ENCODE data around the gene ABHD1. TPM values are rescaled to one million over a fixed set of nuclear protein-coding genes. Genes with fewer than 3 reads are reported as not detected.
A peak's percentile ranks its signal among the peaks of the same experiment; 100 is the strongest.

ABHD1 gene
- total and polyA plus RNA-seq, 8 donors, result 0.69 to 1.3 (median 1.0) TPM; not detected in 2

- Histone ChIP-seq H3K27ac (peak overlapping the region; percentile 91 to 93), H3K4me1 (peaks cover 16 to 49% of the 10 kb centered on the region in 2 donors), H3K27me3 (no peaks in the 10 kb centered on the region), H3K36me3 (peaks cover 0 to 5% of the 10 kb centered on the region in 2 donors), H3K4me3 (peak overlapping the region; percentile 44 to 68), H3K9me3 (no peaks in the 10 kb centered on the region)
- ATAC-seq (no peak), DNase-seq (no peak)
- intact Hi-C loops (cut with DNase I), result loop anchor here in 1 of 2 donors (10.0 kb wide), 2 partner anchors 50 to 120 kb away; partner anchors contain the start of gene TMEM214
- TF ChIP-seq CTCF (IDR thresholded peaks at IDR 0.05), result no peak
Observed at GRCh38 chr2:27085062-27085672, 38.4 kb upstream of the ABHD1 start.

- Histone ChIP-seq H3K4me1 (peaks cover 16 to 43% of the 10 kb centered on the region in 2 donors), H3K4me3 (peak overlapping the region; percentile 44 to 68), H3K9me3 (no peaks in the 10 kb centered on the region), H3K36me3 (peaks cover 0 to 5% of the 10 kb centered on the region in 2 donors), H3K27me3 (no peaks in the 10 kb centered on the region), H3K27ac (peak overlapping the region; percentile 91 to 93)
- intact Hi-C loops (cut with DNase I), result loop anchor here in 1 of 2 donors (10.0 kb wide), 2 partner anchors 51 to 121 kb away; partner anchors contain the start of gene TMEM214
- TF ChIP-seq CTCF (IDR thresholded peaks at IDR 0.05), result peak in 1 of 2 donors; percentile 31
- DNase-seq, result peak in 3 of 4 donors; percentile 71 to 93 (median 85)
- ATAC-seq, result peak; percentile 69
Observed at GRCh38 chr2:27085673-27086089, 37.9 kb upstream of the ABHD1 start.

GRCh38 chr2:27086090-27086723 lies 37.4 kb upstream of the ABHD1 start:
- DNase-seq (peak; percentile 94 to 100 (median 96)), ATAC-seq (peak; percentile 91)
- intact Hi-C loops (cut with DNase I), result loop anchor here in 1 of 2 donors (10.0 kb wide), 2 partner anchors 51 to 121 kb away; partner anchors contain the start of gene TMEM214
- peaks cover 0 to 5% of the 10 kb centered on the region in 2 donors for H3K36me3 ChIP-seq
- peaks cover 14 to 40% of the 10 kb centered on the region in 2 donors for H3K4me1 ChIP-seq
- H3K4me3 ChIP-seq, result peak overlapping the region; percentile 44 to 68
- H3K27ac ChIP-seq, result peak overlapping the region; percentile 91 to 93
- H3K9me3 ChIP-seq, result no peaks in the 10 kb centered on the region
- TF ChIP-seq CTCF (IDR thresholded peaks at IDR 0.05), result peak; percentile 81 to 97
- H3K27me3 ChIP-seq, result no peaks in the 10 kb centered on the region

- Histone ChIP-seq H3K36me3 (peaks cover 0 to 5% of the 10 kb centered on the region in 2 donors), H3K4me1 (peaks cover 7 to 32% of the 10 kb centered on the region in 2 donors), H3K9me3 (no peaks in the 10 kb centered on the region), H3K27me3 (no peaks in the 10 kb centered on the region), H3K4me3 (peak within 1 kb of the TSS; percentile 44 to 68), H3K27ac (peak within 1 kb of the TSS; percentile 91 to 93)
- DNase-seq (peak in 2 of 4 donors; percentile 67 to 91), ATAC-seq (peak; percentile 42)
- intact Hi-C loops (cut with DNase I), result loop anchor here in 1 of 2 donors (10.0 kb wide), 2 partner anchors 52 to 122 kb away; partner anchors contain the start of gene TMEM214
- TF ChIP-seq CTCF (IDR thresholded peaks at IDR 0.05), result peak in 1 of 2 donors; percentile 53
Observed at GRCh38 chr2:27086724-27087593, 36.7 kb upstream of the ABHD1 start, which contains the start of gene KHK. KHK (plus strand) TSS chr2:27086772; CDS start chr2:27087260, 488 bp downstream.
